Parathyroid adenoma (tissue), 2 donors: Measurements from ENCODE around the gene ITSN1.
"Not testable (repeated sequence)": the region's sequence is repeated elsewhere in the genome, so short reads cannot be mapped to it uniquely, and the experiment has no call there.

Experiments used
- H2AFZ ChIP-seq: fragments of 300-600 bp; sonication (generic); one replicate; pipeline ENCODE4 v1.7.0; 2017; ENCODE audit warnings: antibody characterized with exemption, mild to moderate bottlenecking
- H3K27ac ChIP-seq: fragments of 300-600 bp; sonication (generic); one replicate; pipeline ENCODE4 v1.7.0; 2017
- H3K27me3 ChIP-seq: fragments of 300-600 bp; sonication (generic); one replicate; pipeline ENCODE4 v1.7.0; 2017; ENCODE audit warnings: low read length; ENCODE audit not compliant: control insufficient read depth, insufficient read depth
- H3K36me3 ChIP-seq: fragments of 300-600 bp; sonication (generic); one replicate; pipeline ENCODE4 v1.7.0; 2017; ENCODE audit warnings: low read length; ENCODE audit not compliant: control insufficient read depth, insufficient read depth
- H3K4me1 ChIP-seq: fragments of 300-600 bp; sonication (generic); one replicate; pipeline ENCODE4 v1.7.0; 2017; ENCODE audit warnings: control low read depth
- H3K4me2 ChIP-seq: fragments of 300-600 bp; sonication (generic); one replicate; pipeline ENCODE4 v1.7.0; 2017; ENCODE audit warnings: low read length
- H3K4me3 ChIP-seq: fragments of 300-600 bp; sonication (generic); one replicate; pipeline ENCODE4 v1.7.0; 2017; ENCODE audit warnings: low read depth, low read length
- H3K79me2 ChIP-seq: fragments of 300-600 bp; sonication (generic); one replicate; pipeline ENCODE4 v1.7.0; 2017; ENCODE audit warnings: control low read depth
- H3K9ac ChIP-seq: fragments of 300-600 bp; sonication (generic); one replicate; pipeline ENCODE4 v1.7.0; 2017; ENCODE audit warnings: mild to moderate bottlenecking
- H3K9me3 ChIP-seq: fragments of 300-600 bp; sonication (generic); one replicate; pipeline ENCODE4 v1.7.0; 2017; ENCODE audit warnings: low read length; ENCODE audit not compliant: control insufficient read depth
- CTCF ChIP-seq: fragments of 300-600 bp; sonication (generic); IDR thresholded peaks from one replicate; pipeline ENCODE4 v1.7.0; 2017; ENCODE audit warnings: antibody characterized with exemption, mild to moderate bottlenecking
- donor health status: primary hyperparathyroidism.

ITSN1 gene

GRCh38 chr21:33861125-33861524 is 218.8 kb downstream of the ITSN1 start:
- Histone ChIP-seq H3K9me3 (no peaks in the 10 kb centered on the region), H3K4me3 (no peak overlapping the region), H3K4me2 (no peak overlapping the region), H3K9ac (no peak overlapping the region), H3K36me3 (no peaks in the 10 kb centered on the region), H3K79me2 (no peaks in the 10 kb centered on the region), H3K27me3 (no peaks in the 10 kb centered on the region), H2AFZ (no peak overlapping the region), H3K27ac (no peak overlapping the region), H3K4me1 (no peaks in the 10 kb centered on the region)
- TF ChIP-seq CTCF: no peak

DNA sequence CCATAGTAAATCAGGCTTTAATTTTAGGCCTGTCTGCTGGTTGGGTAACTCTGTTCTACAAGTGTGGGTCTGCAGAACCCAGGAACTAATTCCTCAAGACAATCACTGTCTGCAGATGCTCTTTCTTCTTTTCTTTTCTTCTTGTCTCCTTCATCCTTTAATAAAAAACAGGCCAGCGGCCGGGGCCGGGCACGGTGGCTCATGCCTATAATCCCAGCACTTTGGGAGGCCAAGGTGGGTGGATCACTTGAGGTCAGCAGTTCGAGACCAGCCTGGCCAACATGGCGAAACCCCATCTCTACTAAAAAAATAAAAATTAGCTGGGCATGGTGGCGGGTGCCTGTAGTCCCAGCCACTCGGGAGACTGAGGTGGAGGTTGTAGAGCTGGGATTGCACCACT is 220.9 kb downstream of the ITSN1 start:
- not testable (repeated sequence) for H3K27me3 ChIP-seq, H3K9me3 ChIP-seq, H3K4me2 ChIP-seq, H3K27ac ChIP-seq, H3K4me1 ChIP-seq, H3K4me3 ChIP-seq, H3K79me2 ChIP-seq, H3K9ac ChIP-seq, H2AFZ ChIP-seq, H3K36me3 ChIP-seq

GRCh38 chr21:33864150-33864549 is 221.8 kb downstream of the ITSN1 start:
- no peak overlapping the region for H3K4me2 ChIP-seq
- H3K9ac ChIP-seq: no peak overlapping the region
- H3K4me3 ChIP-seq: no peak overlapping the region
- no peaks in the 10 kb centered on the region for H3K27me3 ChIP-seq
- no peaks in the 10 kb centered on the region for H3K9me3 ChIP-seq
- H3K27ac ChIP-seq: no peak overlapping the region
- H2AFZ ChIP-seq: no peak overlapping the region
- H3K4me1 ChIP-seq: no peaks in the 10 kb centered on the region
- no peaks in the 10 kb centered on the region for H3K79me2 ChIP-seq
- TF ChIP-seq CTCF: no peak
- H3K36me3 ChIP-seq: no peaks in the 10 kb centered on the region

- Histone ChIP-seq H2AFZ (no peak overlapping the region), H3K9me3 (no peaks in the 10 kb centered on the region), H3K79me2 (no peaks in the 10 kb centered on the region), H3K27me3 (no peaks in the 10 kb centered on the region), H3K4me2 (no peak overlapping the region), H3K27ac (no peak overlapping the region), H3K4me3 (no peak overlapping the region), H3K36me3 (no peaks in the 10 kb centered on the region), H3K4me1 (no peaks in the 10 kb centered on the region), H3K9ac (no peak overlapping the region)
- TF ChIP-seq CTCF: no peak
Measured at GRCh38 chr21:33865176-33865575, 222.9 kb downstream of the ITSN1 start.

DNA sequence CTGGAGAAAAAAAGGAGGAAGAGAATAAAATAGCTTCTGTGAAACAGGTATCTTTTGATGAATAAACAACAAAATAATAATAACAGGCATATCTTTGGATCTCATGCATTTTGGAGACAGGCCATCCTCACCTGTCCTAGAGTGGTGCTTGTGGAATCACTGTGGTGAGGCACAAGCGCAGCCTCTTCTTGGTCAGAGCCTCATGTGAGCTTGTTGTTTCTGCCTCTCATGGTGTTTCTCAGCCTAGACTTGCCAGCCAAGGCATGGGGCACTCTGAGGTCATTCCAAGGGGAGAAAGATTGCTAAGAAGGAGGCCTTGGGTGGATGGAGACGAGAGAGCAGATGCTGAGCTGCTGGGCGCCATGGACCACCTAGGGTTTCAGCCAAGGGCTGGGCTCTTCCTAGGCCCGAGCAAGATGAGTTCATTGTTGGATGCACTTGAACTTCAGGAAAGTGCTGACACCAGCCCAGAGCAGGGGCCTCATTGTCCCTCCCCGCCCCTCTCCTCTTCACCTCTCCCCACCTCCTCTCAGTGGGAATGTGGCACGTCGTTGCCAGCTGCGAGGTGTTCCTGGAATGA is 223.8 kb downstream of the ITSN1 start:
- no peak overlapping the region for H3K4me3 ChIP-seq
- H3K4me1 ChIP-seq: no peaks in the 10 kb centered on the region
- TF ChIP-seq CTCF: no peak
- H2AFZ ChIP-seq: no peak overlapping the region
- H3K9ac ChIP-seq: no peak overlapping the region
- H3K9me3 ChIP-seq: no peaks in the 10 kb centered on the region
- H3K27me3 ChIP-seq: no peaks in the 10 kb centered on the region
- no peak overlapping the region for H3K4me2 ChIP-seq
- H3K27ac ChIP-seq: no peak overlapping the region
- no peaks in the 10 kb centered on the region for H3K36me3 ChIP-seq
- no peaks in the 10 kb centered on the region for H3K79me2 ChIP-seq
